Measurements from ENCODE around the gene TAOK3.

DNA sequence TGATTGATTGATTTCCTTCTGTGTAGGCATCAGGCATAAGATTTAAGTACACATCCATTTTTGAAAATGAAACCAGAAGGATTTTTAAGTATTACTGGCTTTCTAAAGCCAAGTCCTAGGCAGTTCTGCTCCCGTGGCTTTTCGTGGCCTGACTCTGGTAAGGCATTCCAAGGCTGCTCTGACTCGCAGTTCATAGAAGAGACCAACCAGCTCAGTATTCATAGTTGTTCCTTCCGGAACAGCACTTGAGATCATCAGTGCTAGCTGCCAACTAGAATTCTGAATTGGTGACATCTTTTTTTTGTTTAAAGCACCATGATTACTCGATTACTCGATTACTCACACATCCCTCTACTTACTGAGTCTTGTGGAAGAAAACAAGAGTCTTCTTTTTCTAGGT, 29.5 kb upstream of the TAOK3 start:
- TF ChIP-seq, protein P1, sequence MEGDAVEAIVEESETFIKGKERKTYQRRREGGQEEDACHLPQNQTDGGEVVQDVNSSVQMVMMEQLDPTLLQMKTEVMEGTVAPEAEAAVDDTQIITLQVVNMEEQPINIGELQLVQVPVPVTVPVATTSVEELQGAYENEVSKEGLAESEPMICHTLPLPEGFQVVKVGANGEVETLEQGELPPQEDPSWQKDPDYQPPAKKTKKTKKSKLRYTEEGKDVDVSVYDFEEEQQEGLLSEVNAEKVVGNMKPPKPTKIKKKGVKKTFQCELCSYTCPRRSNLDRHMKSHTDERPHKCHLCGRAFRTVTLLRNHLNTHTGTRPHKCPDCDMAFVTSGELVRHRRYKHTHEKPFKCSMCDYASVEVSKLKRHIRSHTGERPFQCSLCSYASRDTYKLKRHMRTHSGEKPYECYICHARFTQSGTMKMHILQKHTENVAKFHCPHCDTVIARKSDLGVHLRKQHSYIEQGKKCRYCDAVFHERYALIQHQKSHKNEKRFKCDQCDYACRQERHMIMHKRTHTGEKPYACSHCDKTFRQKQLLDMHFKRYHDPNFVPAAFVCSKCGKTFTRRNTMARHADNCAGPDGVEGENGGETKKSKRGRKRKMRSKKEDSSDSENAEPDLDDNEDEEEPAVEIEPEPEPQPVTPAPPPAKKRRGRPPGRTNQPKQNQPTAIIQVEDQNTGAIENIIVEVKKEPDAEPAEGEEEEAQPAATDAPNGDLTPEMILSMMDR (conservative IDR thresholded peaks at IDR 0.05; ENCODE audit: low read length): no peak
- no peak for TF ChIP-seq EZH2phosphoT487 (IDR thresholded peaks at IDR 0.05; ENCODE audit: borderline replicate concordance)

Data from Loucy (cell line).